ENCODE measurements around the gene ATP6V1D. TPM values are rescaled to one million over a fixed set of nuclear protein-coding genes. Genes with fewer than 3 reads are reported as not detected.

The ATP6V1D gene
- polyA plus RNA-seq, 4 donors: 43.1 to 84.3 (median 58.0) TPM

GRCh38 chr14:67395086-67395875, 35.7 kb upstream of the ATP6V1D start:
- DNase-seq (no peak), FAIRE-seq (no peak)
- 77 to 85% (median 84%) methylated on average over 16 of the region's 16 CpGs for WGBS, 3 donors
- no peaks in the 10 kb centered on the region for H3K4me1 ChIP-seq (ENCODE audit: control insufficient read depth in 3 of 3, insufficient read depth in 2 of 3, low read depth in 1 of 3, low read length in 2 of 3)
- no peaks in the 10 kb centered on the region for H3K9me3 ChIP-seq (ENCODE audit: control insufficient read depth in 2 of 2, insufficient read depth in 1 of 2, low read depth in 1 of 2, low read length in 1 of 2)
- no peak overlapping the region for H3K4me3 ChIP-seq (ENCODE audit: low read depth in 1 of 3, low read length in 3 of 3)
- no peak overlapping the region for H3K27ac ChIP-seq (ENCODE audit: low read depth in 1 of 3, low read length in 2 of 3)
- H3K27me3 ChIP-seq (ENCODE audit: control insufficient read depth in 3 of 3, insufficient read depth in 3 of 3, low read length in 3 of 3): no peaks in the 10 kb centered on the region
- H3K36me3 ChIP-seq (ENCODE audit: control insufficient read depth in 3 of 3, insufficient read depth in 2 of 3, low read depth in 1 of 3, low read length in 3 of 3): peaks cover 4 to 58% (median 15%) of the 10 kb centered on the region in 3 donors

GRCh38 chr14:67393689-67394088, 34.1 kb upstream of the ATP6V1D start:
- WGBS, 3 donors: 60 to 69% (median 66%) methylated on average over 6 of the region's 6 CpGs
- no peak overlapping the region for H3K4me3 ChIP-seq (ENCODE audit: low read depth in 1 of 3, low read length in 3 of 3)
- H3K27me3 ChIP-seq (ENCODE audit: control insufficient read depth in 3 of 3, insufficient read depth in 3 of 3, low read length in 3 of 3): no peaks in the 10 kb centered on the region
- no peaks in the 10 kb centered on the region for H3K9me3 ChIP-seq (ENCODE audit: control insufficient read depth in 2 of 2, insufficient read depth in 1 of 2, low read depth in 1 of 2, low read length in 1 of 2)
- H3K4me1 ChIP-seq (ENCODE audit: control insufficient read depth in 3 of 3, insufficient read depth in 2 of 3, low read depth in 1 of 3, low read length in 2 of 3): no peaks in the 10 kb centered on the region
- H3K27ac ChIP-seq (ENCODE audit: low read depth in 1 of 3, low read length in 2 of 3): no peak overlapping the region
- peaks cover 4 to 66% (median 15%) of the 10 kb centered on the region in 3 donors for H3K36me3 ChIP-seq (ENCODE audit: control insufficient read depth in 3 of 3, insufficient read depth in 2 of 3, low read depth in 1 of 3, low read length in 3 of 3)
- DNase-seq (no peak), FAIRE-seq (no peak)

GRCh38 chr14:67392800-67393199, 33.2 kb upstream of the ATP6V1D start:
- Histone ChIP-seq H3K9me3 (ENCODE audit: control insufficient read depth in 2 of 2, insufficient read depth in 1 of 2, low read depth in 1 of 2, low read length in 1 of 2) (no peaks in the 10 kb centered on the region), H3K36me3 (ENCODE audit: control insufficient read depth in 3 of 3, insufficient read depth in 2 of 3, low read depth in 1 of 3, low read length in 3 of 3) (peaks cover 4 to 69% (median 15%) of the 10 kb centered on the region in 3 donors), H3K27ac (ENCODE audit: low read depth in 1 of 3, low read length in 2 of 3) (no peak overlapping the region), H3K27me3 (ENCODE audit: control insufficient read depth in 3 of 3, insufficient read depth in 3 of 3, low read length in 3 of 3) (no peaks in the 10 kb centered on the region), H3K4me3 (ENCODE audit: low read depth in 1 of 3, low read length in 3 of 3) (no peak overlapping the region), H3K4me1 (ENCODE audit: control insufficient read depth in 3 of 3, insufficient read depth in 2 of 3, low read depth in 1 of 3, low read length in 2 of 3) (no peaks in the 10 kb centered on the region)
- DNase-seq (no peak), FAIRE-seq (no peak)
- 78 to 81% (median 80%) methylated on average over 9 of the region's 9 CpGs for WGBS, 3 donors

GRCh38 chr14:67392123-67392522, 32.5 kb upstream of the ATP6V1D start:
- H3K4me1 ChIP-seq (ENCODE audit: control insufficient read depth in 3 of 3, insufficient read depth in 2 of 3, low read depth in 1 of 3, low read length in 2 of 3): no peaks in the 10 kb centered on the region
- no peak overlapping the region for H3K27ac ChIP-seq (ENCODE audit: low read depth in 1 of 3, low read length in 2 of 3)
- H3K4me3 ChIP-seq (ENCODE audit: low read depth in 1 of 3, low read length in 3 of 3): no peak overlapping the region
- no peaks in the 10 kb centered on the region for H3K9me3 ChIP-seq (ENCODE audit: control insufficient read depth in 2 of 2, insufficient read depth in 1 of 2, low read depth in 1 of 2, low read length in 1 of 2)
- peaks cover 5 to 64% (median 18%) of the 10 kb centered on the region in 3 donors for H3K36me3 ChIP-seq (ENCODE audit: control insufficient read depth in 3 of 3, insufficient read depth in 2 of 3, low read depth in 1 of 3, low read length in 3 of 3)
- WGBS, 3 donors: 76 to 87% (median 87%) methylated on average over 3 of the region's 3 CpGs
- DNase-seq (no peak), FAIRE-seq (no peak)
- H3K27me3 ChIP-seq (ENCODE audit: control insufficient read depth in 3 of 3, insufficient read depth in 3 of 3, low read length in 3 of 3): no peaks in the 10 kb centered on the region

GRCh38 chr14:67391268-67391667, 31.7 kb upstream of the ATP6V1D start:
- 60 to 70% (median 67%) methylated on average over 6 of the region's 6 CpGs for WGBS, 3 donors
- FAIRE-seq: no peak
- peaks cover 5 to 63% (median 16%) of the 10 kb centered on the region in 3 donors for H3K36me3 ChIP-seq (ENCODE audit: control insufficient read depth in 3 of 3, insufficient read depth in 2 of 3, low read depth in 1 of 3, low read length in 3 of 3)

GRCh38 chr14:67389811-67390534, 30.4 kb upstream of the ATP6V1D start:
- no peaks in the 10 kb centered on the region for H3K27me3 ChIP-seq (ENCODE audit: control insufficient read depth in 3 of 3, insufficient read depth in 3 of 3, low read length in 3 of 3)
- DNase-seq (no peak), FAIRE-seq (no peak)
- peaks cover 6 to 58% (median 16%) of the 10 kb centered on the region in 3 donors for H3K36me3 ChIP-seq (ENCODE audit: control insufficient read depth in 3 of 3, insufficient read depth in 2 of 3, low read depth in 1 of 3, low read length in 3 of 3)
- no peak overlapping the region for H3K4me3 ChIP-seq (ENCODE audit: low read depth in 1 of 3, low read length in 3 of 3)
- H3K4me1 ChIP-seq (ENCODE audit: control insufficient read depth in 3 of 3, insufficient read depth in 2 of 3, low read depth in 1 of 3, low read length in 2 of 3): no peaks in the 10 kb centered on the region
- H3K27ac ChIP-seq (ENCODE audit: low read depth in 1 of 3, low read length in 2 of 3): no peak overlapping the region
- WGBS, 3 donors: 73 to 79% (median 77%) methylated on average over 1 of the region's 1 CpG
- no peaks in the 10 kb centered on the region for H3K9me3 ChIP-seq (ENCODE audit: control insufficient read depth in 2 of 2, insufficient read depth in 1 of 2, low read depth in 1 of 2, low read length in 1 of 2)

More at GRCh38 chr14:67391268-67391667, 31.7 kb upstream of the ATP6V1D start:
- H3K4me1 ChIP-seq (ENCODE audit: control insufficient read depth in 3 of 3, insufficient read depth in 2 of 3, low read depth in 1 of 3, low read length in 2 of 3): no peaks in the 10 kb centered on the region
- H3K27me3 ChIP-seq (ENCODE audit: control insufficient read depth in 3 of 3, insufficient read depth in 3 of 3, low read length in 3 of 3): no peaks in the 10 kb centered on the region
- no peak overlapping the region for H3K27ac ChIP-seq (ENCODE audit: low read depth in 1 of 3, low read length in 2 of 3)
- H3K9me3 ChIP-seq (ENCODE audit: control insufficient read depth in 2 of 2, insufficient read depth in 1 of 2, low read depth in 1 of 2, low read length in 1 of 2): no peaks in the 10 kb centered on the region
- no peak overlapping the region for H3K4me3 ChIP-seq (ENCODE audit: low read depth in 1 of 3, low read length in 3 of 3)
- no peak for DNase-seq

- peaks cover 5 to 53% (median 11%) of the 10 kb centered on the region in 3 donors for H3K36me3 ChIP-seq (ENCODE audit: control insufficient read depth in 3 of 3, insufficient read depth in 2 of 3, low read depth in 1 of 3, low read length in 3 of 3)
Observed at GRCh38 chr14:67389275-67389674, 29.7 kb upstream of the ATP6V1D start.

GRCh38 chr14:67387195-67387594, 27.6 kb upstream of the ATP6V1D start:
- FAIRE-seq (no peak), DNase-seq (no peak)
- no peaks in the 10 kb centered on the region for H3K27me3 ChIP-seq (ENCODE audit: control insufficient read depth in 3 of 3, insufficient read depth in 3 of 3, low read length in 3 of 3)
- H3K4me1 ChIP-seq (ENCODE audit: control insufficient read depth in 3 of 3, insufficient read depth in 2 of 3, low read depth in 1 of 3, low read length in 2 of 3): no peaks in the 10 kb centered on the region
- no peaks in the 10 kb centered on the region for H3K9me3 ChIP-seq (ENCODE audit: control insufficient read depth in 2 of 2, insufficient read depth in 1 of 2, low read depth in 1 of 2, low read length in 1 of 2)
- WGBS, 3 donors: 82 to 96% (median 95%) methylated on average over 2 of the region's 2 CpGs
- H3K36me3 ChIP-seq (ENCODE audit: control insufficient read depth in 3 of 3, insufficient read depth in 2 of 3, low read depth in 1 of 3, low read length in 3 of 3): peaks cover 12 to 43% (median 13%) of the 10 kb centered on the region in 3 donors
- no peak overlapping the region for H3K27ac ChIP-seq (ENCODE audit: low read depth in 1 of 3, low read length in 2 of 3)
- H3K4me3 ChIP-seq (ENCODE audit: low read depth in 1 of 3, low read length in 3 of 3): no peak overlapping the region

More at GRCh38 chr14:67389275-67389674, 29.7 kb upstream of the ATP6V1D start:
- H3K4me1 ChIP-seq (ENCODE audit: control insufficient read depth in 3 of 3, insufficient read depth in 2 of 3, low read depth in 1 of 3, low read length in 2 of 3): no peaks in the 10 kb centered on the region
- FAIRE-seq (no peak), DNase-seq (no peak)
- H3K9me3 ChIP-seq (ENCODE audit: control insufficient read depth in 2 of 2, insufficient read depth in 1 of 2, low read depth in 1 of 2, low read length in 1 of 2): no peaks in the 10 kb centered on the region
- H3K4me3 ChIP-seq (ENCODE audit: low read depth in 1 of 3, low read length in 3 of 3): no peak overlapping the region
- WGBS, 3 donors: 88 to 92% (median 91%) methylated on average over 3 of the region's 3 CpGs
- no peaks in the 10 kb centered on the region for H3K27me3 ChIP-seq (ENCODE audit: control insufficient read depth in 3 of 3, insufficient read depth in 3 of 3, low read length in 3 of 3)
- H3K27ac ChIP-seq (ENCODE audit: low read depth in 1 of 3, low read length in 2 of 3): no peak overlapping the region

All from small intestine (tissue), 7 donors.